ENCODE data around the gene CIAO2A. TPM values are rescaled to one million over a fixed set of nuclear protein-coding genes. Genes with fewer than 3 reads are reported as not detected.
A peak's percentile ranks its signal among the peaks of the same experiment; 100 is the strongest.
"Not testable (repeated sequence)": the region's sequence is repeated elsewhere in the genome, so short reads cannot be mapped to it uniquely, and the experiment has no call there.

Gene CIAO2A
- total and polyA plus RNA-seq, 10 donors, result 42.2 to 129 (median 74.8) TPM

DNA sequence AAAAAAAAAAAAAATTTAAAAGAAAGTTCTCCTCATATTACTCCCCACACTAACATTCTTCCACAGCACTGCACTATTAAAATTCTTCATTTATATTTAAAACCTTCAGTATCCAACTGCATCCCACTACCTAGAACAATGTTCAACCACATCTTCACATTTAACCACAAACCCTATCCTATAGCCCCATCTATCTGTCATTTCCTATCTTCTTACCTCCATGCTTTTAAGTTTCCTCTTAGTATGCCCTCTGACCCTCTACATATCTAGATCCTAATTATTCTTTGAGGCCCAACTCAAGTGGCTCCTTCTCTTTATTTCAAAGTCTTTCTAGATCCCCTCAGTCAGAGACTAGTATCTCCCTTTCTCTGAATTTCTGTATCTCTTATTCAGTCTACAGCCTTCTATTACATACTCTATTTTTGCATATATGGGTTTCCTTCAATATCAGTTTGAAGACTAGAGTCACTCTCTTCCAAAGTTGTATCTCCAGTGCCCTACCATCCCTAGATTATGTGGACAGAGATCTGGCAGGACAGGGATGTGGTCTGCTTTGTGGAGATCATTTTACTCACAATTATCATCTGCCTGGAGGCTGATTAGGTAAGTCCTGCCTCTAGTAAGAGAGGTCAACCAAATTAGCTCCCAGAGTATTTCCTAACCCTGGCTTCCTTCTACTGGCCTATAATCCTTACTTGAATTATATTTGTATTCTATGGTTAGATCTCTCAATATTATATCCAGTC lies 1.4 kb downstream of the CIAO2A start:
- H3K9me3 ChIP-seq, result no peaks in the 10 kb centered on the region
- peak overlapping the region; percentile 88 to 97 (median 94) for H3K27ac ChIP-seq
- peaks cover 38 to 88% (median 73%) of the 10 kb centered on the region in 6 donors for H3K4me1 ChIP-seq
- DNase-seq, result no peak
- H3K36me3 ChIP-seq, result peaks cover 0 to 21% (median 13%) of the 10 kb centered on the region in 6 donors
- TF ChIP-seq, protein P1, sequence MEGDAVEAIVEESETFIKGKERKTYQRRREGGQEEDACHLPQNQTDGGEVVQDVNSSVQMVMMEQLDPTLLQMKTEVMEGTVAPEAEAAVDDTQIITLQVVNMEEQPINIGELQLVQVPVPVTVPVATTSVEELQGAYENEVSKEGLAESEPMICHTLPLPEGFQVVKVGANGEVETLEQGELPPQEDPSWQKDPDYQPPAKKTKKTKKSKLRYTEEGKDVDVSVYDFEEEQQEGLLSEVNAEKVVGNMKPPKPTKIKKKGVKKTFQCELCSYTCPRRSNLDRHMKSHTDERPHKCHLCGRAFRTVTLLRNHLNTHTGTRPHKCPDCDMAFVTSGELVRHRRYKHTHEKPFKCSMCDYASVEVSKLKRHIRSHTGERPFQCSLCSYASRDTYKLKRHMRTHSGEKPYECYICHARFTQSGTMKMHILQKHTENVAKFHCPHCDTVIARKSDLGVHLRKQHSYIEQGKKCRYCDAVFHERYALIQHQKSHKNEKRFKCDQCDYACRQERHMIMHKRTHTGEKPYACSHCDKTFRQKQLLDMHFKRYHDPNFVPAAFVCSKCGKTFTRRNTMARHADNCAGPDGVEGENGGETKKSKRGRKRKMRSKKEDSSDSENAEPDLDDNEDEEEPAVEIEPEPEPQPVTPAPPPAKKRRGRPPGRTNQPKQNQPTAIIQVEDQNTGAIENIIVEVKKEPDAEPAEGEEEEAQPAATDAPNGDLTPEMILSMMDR (IDR thresholded peaks at IDR 0.05 in 8 of 11, conservative IDR thresholded peaks at IDR 0.05 in 3 of 11), result peak in 6 of 11 experiments; percentile 25 to 47 (median 28)
- no peak for TF ChIP-seq POLR2AphosphoS5 (IDR thresholded peaks at IDR 0.05)
- intact Hi-C loops (cut with DNase I; ENCODE audit: low total_unique reads), result no loop called here
- no peaks in the 10 kb centered on the region for H3K27me3 ChIP-seq (replicated peaks in 1 of 7)
- peak overlapping the region in 7 of 8 donors; percentile 72 to 95 (median 82) for H3K4me3 ChIP-seq

DNA sequence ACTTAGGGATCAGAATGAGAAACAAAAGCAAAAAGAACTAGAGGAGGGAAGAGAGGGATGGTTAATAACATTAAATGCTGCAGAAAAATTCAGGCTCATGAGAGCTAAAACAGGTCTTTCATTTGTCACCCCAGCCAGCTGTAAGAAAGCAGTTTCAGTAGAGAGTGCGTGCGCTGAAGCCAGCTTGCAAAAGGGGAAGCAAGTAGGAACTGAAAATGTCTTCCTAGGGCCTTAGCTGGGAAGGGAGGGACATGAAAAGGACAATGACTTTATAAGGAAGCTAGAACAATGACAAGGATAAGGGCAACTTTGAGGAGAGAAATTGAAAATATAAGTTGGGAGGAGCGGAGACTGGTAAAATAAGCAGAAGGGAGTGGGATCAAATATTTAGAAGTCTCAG lies 3.1 kb downstream of the CIAO2A start:
- H3K4me1 ChIP-seq, result peaks cover 30 to 76% (median 62%) of the 10 kb centered on the region in 6 donors
- H3K27me3 ChIP-seq (replicated peaks in 1 of 7), result no peaks in the 10 kb centered on the region
- TF ChIP-seq, protein P1 (IDR thresholded peaks at IDR 0.05 in 8 of 11, conservative IDR thresholded peaks at IDR 0.05 in 3 of 11), result no peak
- no peak for TF ChIP-seq POLR2AphosphoS5 (IDR thresholded peaks at IDR 0.05)
- TF ChIP-seq POLR2A (IDR thresholded peaks at IDR 0.05), result no peak
- WGBS, 5 donors, result 47 to 61% (median 56%) methylated on average over 3 of the region's 3 CpGs
- peak overlapping the region; percentile 15 to 96 (median 90) for H3K27ac ChIP-seq
- peaks cover 0 to 38% (median 19%) of the 10 kb centered on the region in 6 donors for H3K36me3 ChIP-seq
- intact Hi-C loops (cut with DNase I; ENCODE audit: low total_unique reads), result no loop called here
- DNase-seq, result no peak
- H3K9me3 ChIP-seq, result no peaks in the 10 kb centered on the region
- no peak overlapping the region for H3K4me3 ChIP-seq

DNA sequence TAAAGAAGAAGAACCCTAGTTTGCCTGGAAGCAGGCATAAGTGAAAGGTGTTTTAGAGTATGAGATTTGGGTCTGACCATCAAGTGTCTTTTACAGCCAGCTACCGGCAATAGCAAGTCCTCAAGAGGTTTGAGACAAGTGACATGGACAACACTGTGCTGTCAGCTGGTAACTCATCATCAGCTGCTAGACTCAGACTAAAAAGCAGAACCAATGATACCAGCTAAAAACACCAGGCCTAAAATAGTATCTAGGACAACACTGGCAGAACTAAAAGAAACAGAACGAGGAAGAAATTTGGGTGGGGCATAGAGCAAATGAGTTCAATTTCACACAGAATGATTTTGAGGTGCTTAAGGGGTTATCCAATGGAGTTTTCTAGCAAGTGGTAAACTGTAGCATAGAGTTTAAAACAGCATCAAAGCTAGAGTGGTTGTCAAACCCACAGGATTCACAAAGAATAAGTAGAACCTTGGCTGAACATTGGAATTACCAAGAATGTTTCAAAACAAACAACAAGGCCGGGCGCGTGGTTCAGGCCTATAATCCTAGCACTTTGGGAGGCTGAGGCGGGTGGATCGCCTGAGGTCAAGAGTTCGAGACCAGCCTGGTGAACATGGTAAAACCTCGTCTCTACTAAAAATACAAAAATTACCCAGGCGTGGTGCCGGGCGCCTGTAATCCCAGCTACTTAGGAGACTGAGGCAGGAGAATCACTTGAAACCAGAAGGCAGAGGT lies 3.9 kb downstream of the CIAO2A start:
- 70 to 81% (median 73%) methylated on average over 12 of the region's 12 CpGs for WGBS, 5 donors
- H3K27ac ChIP-seq, result peak overlapping the region; percentile 53 to 96 (median 90)
- H3K27me3 ChIP-seq (replicated peaks in 1 of 7), result no peaks in the 10 kb centered on the region
- H3K9me3 ChIP-seq, result no peaks in the 10 kb centered on the region
- peaks cover 0 to 46% (median 27%) of the 10 kb centered on the region in 6 donors for H3K36me3 ChIP-seq
- no peak for DNase-seq
- H3K4me1 ChIP-seq, result peaks cover 24 to 68% (median 53%) of the 10 kb centered on the region in 6 donors
- intact Hi-C loops (cut with DNase I; ENCODE audit: low total_unique reads), result no loop called here
- peak in 1 of 3 donors; percentile 28 for TF ChIP-seq POLR2AphosphoS5 (IDR thresholded peaks at IDR 0.05)
- TF ChIP-seq, protein P1 (IDR thresholded peaks at IDR 0.05 in 8 of 11, conservative IDR thresholded peaks at IDR 0.05 in 3 of 11), result no peak
- peak overlapping the region in 2 of 8 donors; percentile 3 to 31 for H3K4me3 ChIP-seq

DNA sequence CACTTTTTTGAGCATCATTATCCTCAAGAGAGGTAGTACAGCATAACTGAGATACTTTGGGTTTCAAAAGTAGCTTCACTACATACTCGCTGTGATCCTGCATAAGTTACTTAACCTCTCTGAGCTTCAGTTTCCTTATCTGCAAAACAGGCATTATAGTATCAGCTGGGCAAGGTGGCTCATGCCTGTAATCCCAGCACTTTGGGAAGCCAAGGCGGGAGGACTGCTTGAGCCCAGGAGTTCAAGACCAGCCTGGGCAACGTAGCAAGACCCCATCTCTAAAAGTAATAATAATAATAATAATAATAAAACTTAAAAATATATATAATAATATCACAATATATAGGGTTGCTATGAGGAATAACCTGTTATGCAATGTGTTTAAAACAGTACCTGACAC lies 10.9 kb downstream of the CIAO2A start:
- H3K36me3 ChIP-seq, result peaks cover 0 to 97% (median 50%) of the 10 kb centered on the region in 6 donors
- DNase-seq, result no peak
- H3K9me3 ChIP-seq, result no peaks in the 10 kb centered on the region
- H3K4me1 ChIP-seq, result peaks cover 0 to 4% (median 0%) of the 10 kb centered on the region in 6 donors
- H3K4me3 ChIP-seq, result no peak overlapping the region
- no peak for TF ChIP-seq POLR2AphosphoS5 (IDR thresholded peaks at IDR 0.05)
- TF ChIP-seq POLR2A (IDR thresholded peaks at IDR 0.05), result no peak
- TF ChIP-seq, protein P1 (IDR thresholded peaks at IDR 0.05 in 8 of 11, conservative IDR thresholded peaks at IDR 0.05 in 3 of 11), result no peak
- 67 to 83% (median 77%) methylated on average over 3 of the region's 3 CpGs for WGBS, 5 donors
- intact Hi-C loops (cut with DNase I; ENCODE audit: low total_unique reads), result no loop called here
- H3K27ac ChIP-seq, result no peak overlapping the region
- no peaks in the 10 kb centered on the region for H3K27me3 ChIP-seq (replicated peaks in 1 of 7)

DNA sequence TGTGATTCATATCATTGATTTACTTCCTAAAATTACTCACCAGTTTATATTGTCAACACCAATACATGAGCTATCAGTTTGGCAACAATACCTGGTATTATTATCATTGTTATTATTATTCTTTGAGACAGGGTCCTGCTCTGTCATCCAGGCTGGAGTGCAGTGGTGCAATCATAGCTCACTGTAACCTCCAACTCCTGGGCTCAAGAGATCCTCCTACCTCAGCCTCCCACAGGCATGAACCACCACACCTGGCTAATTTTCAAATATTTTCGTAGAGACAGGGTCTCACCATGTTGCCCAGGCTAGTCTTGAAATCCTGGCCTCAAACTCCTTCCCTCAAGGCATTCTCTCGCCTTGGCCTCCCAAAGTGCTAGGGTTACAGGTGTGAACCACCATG lies 20.1 kb downstream of the CIAO2A start:
- H3K9me3 ChIP-seq; intact Hi-C loops (cut with DNase I; ENCODE audit: low total_unique reads); DNase-seq; H3K27me3 ChIP-seq (replicated peaks in 1 of 7); H3K4me3 ChIP-seq: not testable (repeated sequence)
- peak overlapping the region in 7 of 8 donors; percentile 48 to 77 (median 58) for H3K27ac ChIP-seq
- peaks cover 0 to 67% (median 22%) of the 10 kb centered on the region in 6 donors for H3K36me3 ChIP-seq
- WGBS, 5 donors, result 94 to 98% (median 97%) methylated on average over 2 of the region's 2 CpGs
- peaks cover 0 to 51% (median 15%) of the 10 kb centered on the region in 6 donors for H3K4me1 ChIP-seq

Measured in spleen (tissue), 11 donors.